ENCODE results near the gene MICAL2. TPM values are rescaled to one million over a fixed set of nuclear protein-coding genes. Genes with fewer than 3 reads are reported as not detected.

MICAL2 gene
- total RNA-seq, 1 donor from 2014 or later = 34.8 TPM

DNA sequence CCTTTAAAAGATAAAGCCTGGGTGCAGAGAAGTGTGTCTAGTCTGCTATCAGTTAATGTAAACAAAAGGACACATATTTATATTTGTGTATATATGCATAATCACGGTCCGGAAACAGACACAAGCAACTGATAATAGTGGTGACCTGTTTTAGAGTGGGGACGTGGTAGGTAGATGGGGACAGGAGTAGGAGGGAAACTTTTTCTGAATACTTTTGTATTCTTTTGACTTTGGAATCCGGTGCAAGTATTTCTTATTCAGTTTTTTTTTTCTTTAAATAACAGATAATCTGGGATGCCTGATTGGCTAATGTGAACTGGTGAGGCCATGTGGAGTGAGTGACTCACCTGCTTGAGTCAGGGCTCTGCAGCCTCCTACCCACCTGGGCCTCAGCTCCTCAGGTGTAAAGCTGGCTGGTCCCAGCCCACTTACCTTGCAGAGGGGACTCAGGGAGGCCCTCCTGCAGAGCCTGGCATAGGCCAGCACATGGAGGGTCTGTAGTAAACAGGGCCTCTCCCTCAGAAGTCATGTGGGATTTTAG lies 15.3 kb downstream of the MICAL2 start:
- DNase-seq = no peak
- intact Hi-C loops (cut with DNase I) = no loop called here
- ATAC-seq (ENCODE audit: poor library complexity) = no peak

DNA sequence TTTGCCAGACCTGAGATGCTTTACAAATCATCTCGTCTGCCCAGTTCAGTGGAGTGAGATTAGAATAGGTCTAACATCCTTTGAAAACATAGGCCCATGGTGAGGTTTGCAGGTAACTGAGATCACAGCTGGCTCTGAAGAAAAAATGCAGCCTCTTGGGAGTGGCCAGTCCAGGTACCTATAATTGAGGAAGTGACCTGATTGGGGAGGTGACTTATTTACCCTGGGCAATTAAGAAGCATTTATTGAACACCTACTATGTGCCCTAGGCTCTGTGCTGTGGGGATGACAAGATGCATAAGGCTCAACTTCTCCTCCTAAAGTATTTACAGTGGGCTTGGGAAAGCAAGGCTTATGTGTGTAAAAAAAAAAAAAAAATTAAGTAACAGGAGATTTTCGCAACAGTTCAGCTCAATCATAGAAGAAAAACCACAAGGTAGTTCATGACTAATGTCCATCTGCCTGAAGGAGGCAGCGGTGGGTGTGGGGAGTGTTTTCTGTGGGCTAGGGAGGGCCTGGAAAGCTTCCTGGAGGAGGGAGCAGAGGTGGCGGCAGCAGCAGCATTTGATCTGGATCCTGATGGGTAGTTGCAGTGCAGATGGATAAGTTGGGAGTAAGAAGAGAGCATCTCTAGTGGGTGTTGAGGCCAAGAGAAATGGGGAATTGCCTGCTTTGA lies 16.1 kb downstream of the MICAL2 start:
- DNase-seq = no peak
- intact Hi-C loops (cut with DNase I) = no loop called here
- no peak for ATAC-seq (ENCODE audit: poor library complexity)

GRCh38 chr11:12127206-12127898 lies 17.0 kb downstream of the MICAL2 start:
- no peak for DNase-seq
- intact Hi-C loops (cut with DNase I) = no loop called here
- ATAC-seq (ENCODE audit: poor library complexity) = no peak

GRCh38 chr11:12128301-12128751 lies 17.9 kb downstream of the MICAL2 start:
- intact Hi-C loops (cut with DNase I) = no loop called here
- ATAC-seq (ENCODE audit: poor library complexity) = no peak
- no peak for DNase-seq

- intact Hi-C loops (cut with DNase I) = no loop called here
- DNase-seq = no peak
- ATAC-seq (ENCODE audit: poor library complexity) = no peak
Measured at GRCh38 chr11:12129227-12129626, 18.8 kb downstream of the MICAL2 start.

DNA sequence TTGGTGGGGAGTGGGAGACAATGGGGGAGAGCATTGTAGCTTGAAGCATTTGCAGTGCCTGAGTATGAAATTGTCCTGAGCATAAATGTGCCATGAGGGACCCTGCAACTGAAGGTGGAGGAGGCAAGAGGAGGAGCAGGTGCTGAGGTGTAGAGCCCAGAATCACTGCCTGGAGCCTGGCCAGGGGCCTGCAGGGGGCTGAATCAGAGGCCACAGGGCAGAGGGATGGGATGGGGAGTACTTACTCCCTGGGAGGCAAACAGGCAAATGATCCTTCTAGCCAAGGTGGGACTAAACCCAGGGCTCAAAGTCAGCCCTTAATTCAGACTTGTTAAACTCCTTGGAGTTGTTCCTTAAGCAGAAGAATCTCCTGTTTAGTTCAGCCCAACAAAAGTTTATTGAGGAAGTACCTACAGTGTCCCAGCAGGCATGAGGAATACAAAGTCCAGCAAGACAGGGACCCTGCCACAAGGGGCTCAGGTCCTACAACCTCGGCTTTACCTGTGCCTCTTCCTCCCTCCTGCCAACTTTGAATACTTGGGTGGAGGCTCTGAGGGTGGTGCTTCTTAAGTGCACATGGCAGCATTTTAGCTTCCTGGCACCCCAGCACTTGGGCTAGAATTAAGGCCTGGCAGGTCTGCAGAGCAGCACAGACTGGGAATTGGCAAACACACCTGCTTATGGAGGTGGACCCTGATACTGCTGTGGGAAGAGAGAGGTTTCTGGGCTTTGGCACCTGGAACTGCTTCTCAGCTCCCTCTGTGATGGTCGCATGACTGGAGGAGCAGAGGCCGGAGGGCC lies 20.0 kb downstream of the MICAL2 start:
- intact Hi-C loops (cut with DNase I) = no loop called here
- no peak for ATAC-seq (ENCODE audit: poor library complexity)
- no peak for DNase-seq

- ATAC-seq (ENCODE audit: poor library complexity) = no peak
- DNase-seq = no peak
- intact Hi-C loops (cut with DNase I) = no loop called here
Measured at GRCh38 chr11:12131943-12132789, 21.8 kb downstream of the MICAL2 start.

GRCh38 chr11:12132790-12133145 lies 22.4 kb downstream of the MICAL2 start:
- DNase-seq (no peak), ATAC-seq (ENCODE audit: poor library complexity) (no peak)
- intact Hi-C loops (cut with DNase I) = no loop called here

DNA sequence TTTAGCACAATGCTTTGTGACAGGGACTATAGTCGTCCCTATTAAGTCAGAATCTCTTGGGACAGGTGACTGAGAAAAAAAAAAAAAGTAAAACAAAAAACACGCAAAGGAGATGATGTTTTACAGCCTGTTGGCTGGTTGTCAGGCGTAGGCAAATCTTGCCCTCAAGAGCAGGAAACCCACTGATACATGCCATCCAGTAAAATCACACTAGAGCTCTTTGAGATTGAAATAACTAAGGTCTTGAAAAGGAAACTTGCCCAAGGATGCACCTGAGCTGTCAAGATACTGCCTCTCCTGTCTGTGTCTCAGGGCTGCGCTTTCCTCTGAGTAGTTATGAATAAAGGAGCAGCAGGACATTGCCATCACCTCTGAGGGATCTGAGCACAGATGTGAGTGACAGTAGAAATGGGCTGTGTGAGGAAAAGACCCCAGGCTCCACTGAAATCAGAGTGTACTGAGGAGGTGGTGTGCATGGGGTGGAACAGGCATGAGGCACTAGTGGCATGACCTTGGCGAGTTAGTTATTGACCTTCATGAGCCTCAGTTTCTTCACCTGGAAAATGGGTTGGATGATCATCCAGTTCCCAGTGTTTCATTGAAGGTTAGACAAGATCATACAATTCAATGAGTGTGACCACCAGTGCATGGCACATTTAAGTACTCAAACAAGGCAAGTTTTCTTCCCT lies 23.3 kb downstream of the MICAL2 start:
- intact Hi-C loops (cut with DNase I) = no loop called here
- no peak for DNase-seq
- ATAC-seq (ENCODE audit: poor library complexity) = no peak

GRCh38 chr11:12134236-12134585 lies 23.8 kb downstream of the MICAL2 start:
- ATAC-seq (ENCODE audit: poor library complexity) = peak; percentile 40
- intact Hi-C loops (cut with DNase I) = no loop called here
- peak; percentile 73 for DNase-seq

DNA sequence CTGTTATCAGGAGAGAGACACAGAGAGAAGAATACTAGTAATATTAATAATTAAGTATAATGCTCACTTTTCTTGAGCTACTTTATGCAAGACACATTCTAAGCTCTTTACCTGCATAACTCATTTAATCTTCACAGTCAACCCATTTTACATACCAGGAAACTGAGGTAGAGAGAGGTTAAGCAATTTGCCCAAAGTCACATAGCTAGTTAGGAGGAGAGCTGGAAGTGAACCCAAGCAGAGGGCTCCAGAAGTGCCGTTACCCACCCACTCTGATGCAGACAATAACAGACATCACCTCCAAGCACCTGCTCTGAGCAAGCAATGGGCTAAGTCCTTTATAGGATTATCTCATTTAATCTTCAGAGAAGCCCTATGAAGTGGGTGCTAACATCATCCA lies 24.8 kb downstream of the MICAL2 start:
- ATAC-seq (ENCODE audit: poor library complexity) = no peak

GRCh38 chr11:12137005-12137690 lies 26.8 kb downstream of the MICAL2 start:
- DNase-seq = peak; percentile 40
- intact Hi-C loops (cut with DNase I) = no loop called here
- no peak for ATAC-seq (ENCODE audit: poor library complexity)

More for the DNA sequence above, 24.8 kb downstream of the MICAL2 start:
- intact Hi-C loops (cut with DNase I) = no loop called here
- no peak for DNase-seq

DNA sequence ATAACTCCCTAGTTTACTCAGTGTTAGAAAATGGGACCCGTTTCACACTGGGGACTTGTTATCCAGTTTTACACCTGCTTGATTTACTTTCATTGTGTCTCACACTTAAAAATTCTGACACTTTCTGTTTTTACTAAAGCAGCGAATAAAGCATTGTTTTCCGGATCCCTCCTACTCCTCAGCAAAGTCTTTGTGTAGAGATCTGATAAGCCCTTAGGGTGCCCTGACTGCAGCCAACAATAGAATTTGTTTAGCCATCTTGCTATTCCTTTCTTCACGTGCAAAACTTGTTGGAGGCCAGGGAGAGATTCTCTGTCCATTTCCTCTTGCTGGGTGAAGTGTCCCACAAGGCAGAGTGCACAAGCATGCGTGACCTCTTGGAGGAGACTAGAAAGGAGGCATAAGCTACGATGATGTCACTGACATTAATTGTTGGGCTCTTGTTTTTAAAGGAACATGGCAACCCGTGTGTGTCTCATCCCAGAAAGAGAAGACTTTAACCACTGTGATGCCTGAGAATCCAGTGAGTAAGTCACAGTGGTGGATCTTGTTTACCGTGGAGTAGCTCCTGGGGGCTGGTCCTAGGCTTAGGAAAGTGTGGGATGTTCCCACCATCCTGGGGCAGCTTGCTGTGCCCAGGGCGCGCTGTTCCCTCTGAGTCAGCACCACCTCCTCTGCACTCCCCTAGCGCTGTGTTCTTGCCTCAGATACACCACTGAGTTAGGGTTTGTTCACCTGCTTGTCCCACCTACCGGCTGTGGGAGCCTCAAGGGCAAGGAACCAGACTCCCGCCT lies 27.7 kb downstream of the MICAL2 start:
- intact Hi-C loops (cut with DNase I) = no loop called here
- DNase-seq (no peak), ATAC-seq (ENCODE audit: poor library complexity) (no peak)

DNA sequence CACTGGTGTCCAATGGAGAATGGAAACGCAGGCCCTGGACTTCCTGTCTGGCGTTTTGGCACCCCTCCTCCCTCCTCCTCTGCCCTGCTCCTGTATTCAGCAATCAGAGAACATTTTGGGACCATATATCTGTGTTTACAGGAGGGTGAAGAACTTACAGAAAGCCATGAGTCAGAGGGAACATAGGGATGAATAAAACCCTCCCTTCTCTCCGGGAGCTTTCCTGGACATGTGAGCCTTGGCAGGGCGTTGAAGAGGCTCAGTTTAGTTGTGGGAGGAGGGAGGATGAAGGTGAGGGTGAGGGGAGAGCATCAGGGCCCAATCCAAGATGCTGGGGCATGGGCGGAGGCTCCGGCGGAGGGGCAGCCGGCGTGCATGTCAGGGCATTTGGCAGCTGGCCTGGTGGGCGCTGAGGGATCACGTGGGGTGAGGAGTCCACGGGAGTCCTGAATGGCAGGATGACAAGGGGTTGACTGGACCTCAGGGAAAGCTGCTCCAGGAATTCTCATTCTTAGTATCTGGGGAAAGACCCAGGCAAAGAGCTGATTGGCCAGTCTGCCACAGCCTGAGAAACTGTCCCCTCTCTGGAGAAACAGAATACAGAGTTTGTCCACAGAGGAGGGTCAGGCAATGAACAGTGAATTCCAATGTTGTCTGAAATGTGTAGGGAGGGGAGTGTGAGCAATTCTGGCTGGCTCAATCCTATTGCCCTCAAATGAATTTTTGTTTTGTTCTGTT lies 28.9 kb downstream of the MICAL2 start:
- DNase-seq (no peak), ATAC-seq (ENCODE audit: poor library complexity) (peak; percentile 7)
- intact Hi-C loops (cut with DNase I) = no loop called here

GRCh38 chr11:12140186-12140793 lies 29.9 kb downstream of the MICAL2 start:
- intact Hi-C loops (cut with DNase I) = no loop called here
- DNase-seq = no peak
- ATAC-seq (ENCODE audit: poor library complexity) = no peak

DNA sequence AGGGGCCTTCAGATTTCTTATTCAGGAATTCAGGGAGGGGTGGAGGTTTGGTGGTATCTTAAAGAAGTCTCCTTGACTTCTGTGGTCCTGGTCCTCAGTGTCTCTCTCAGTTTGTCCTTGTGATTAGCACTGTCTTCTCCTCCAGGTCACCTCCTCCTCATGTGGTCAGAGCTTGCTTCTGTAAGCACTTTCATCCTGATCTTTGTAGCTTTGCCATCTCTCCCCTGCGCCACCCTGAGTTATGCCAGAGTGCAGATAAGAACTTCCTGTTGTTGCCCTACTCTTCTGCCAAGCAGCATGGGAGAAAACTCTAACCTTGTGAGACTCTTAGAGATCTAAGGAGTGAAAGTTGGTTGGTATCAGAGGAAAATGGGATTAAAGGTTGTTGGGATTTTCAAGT lies 30.9 kb downstream of the MICAL2 start:
- DNase-seq (no peak), ATAC-seq (ENCODE audit: poor library complexity) (no peak)
- intact Hi-C loops (cut with DNase I) = no loop called here
